Measurements from ENCODE around the gene FARS2. TPM values are rescaled to one million over a fixed set of nuclear protein-coding genes. Genes with fewer than 3 reads are reported as not detected.

Gene FARS2
- total RNA-seq = 10 to 100 TPM in 3 of 4 donors, 1 to 10 TPM in 1; 2.6 to 21.9 (median 15.0) TPM

- peak within 1 kb of the TSS; percentile 94 to 98 (median 98) for H3K27ac ChIP-seq
- in situ Hi-C loops (cut with MboI; ENCODE audit: low pct_ligation_motif_present in 1 of 4, low pct_unique_long_range_greater_than_20kb in 1 of 4, low sequenced_read_pairs in 3 of 4) (no loop called here), intact Hi-C loops (cut with DNase I; ENCODE audit: low total_unique reads) (loop anchor here (10.0 kb wide), 1 partner anchor 56 kb away; no protein-coding TSS in a partner anchor)
- TF ChIP-seq, protein P1, sequence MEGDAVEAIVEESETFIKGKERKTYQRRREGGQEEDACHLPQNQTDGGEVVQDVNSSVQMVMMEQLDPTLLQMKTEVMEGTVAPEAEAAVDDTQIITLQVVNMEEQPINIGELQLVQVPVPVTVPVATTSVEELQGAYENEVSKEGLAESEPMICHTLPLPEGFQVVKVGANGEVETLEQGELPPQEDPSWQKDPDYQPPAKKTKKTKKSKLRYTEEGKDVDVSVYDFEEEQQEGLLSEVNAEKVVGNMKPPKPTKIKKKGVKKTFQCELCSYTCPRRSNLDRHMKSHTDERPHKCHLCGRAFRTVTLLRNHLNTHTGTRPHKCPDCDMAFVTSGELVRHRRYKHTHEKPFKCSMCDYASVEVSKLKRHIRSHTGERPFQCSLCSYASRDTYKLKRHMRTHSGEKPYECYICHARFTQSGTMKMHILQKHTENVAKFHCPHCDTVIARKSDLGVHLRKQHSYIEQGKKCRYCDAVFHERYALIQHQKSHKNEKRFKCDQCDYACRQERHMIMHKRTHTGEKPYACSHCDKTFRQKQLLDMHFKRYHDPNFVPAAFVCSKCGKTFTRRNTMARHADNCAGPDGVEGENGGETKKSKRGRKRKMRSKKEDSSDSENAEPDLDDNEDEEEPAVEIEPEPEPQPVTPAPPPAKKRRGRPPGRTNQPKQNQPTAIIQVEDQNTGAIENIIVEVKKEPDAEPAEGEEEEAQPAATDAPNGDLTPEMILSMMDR (IDR thresholded peaks at IDR 0.05) = peak in 4 of 5 experiments; percentile 36 to 81 (median 62)
- TF ChIP-seq EP300 (IDR thresholded peaks at IDR 0.05; ENCODE audit: low read depth) (no peak), POLR2AphosphoS5 (IDR thresholded peaks at IDR 0.05) (peak; percentile 4 to 48 (median 23)), POLR2A (IDR thresholded peaks at IDR 0.05) (no peak)
- H3K27me3 ChIP-seq = no peaks in the 10 kb centered on the region
- peaks cover 0 to 24% (median 14%) of the 10 kb centered on the region in 4 donors for H3K4me1 ChIP-seq
- WGBS, 2 donors (ENCODE audit: low coverage in 1 of 2) = 0% methylated on average over 59 of the region's 85 CpGs; no CpG with 5 or more reads in 1 of the 2 donors
- H3K36me3 ChIP-seq = no peaks in the 10 kb centered on the region
- DNase-seq = peak; percentile 91
- H3K9me3 ChIP-seq = no peaks in the 10 kb centered on the region
- H3K4me3 ChIP-seq = peak within 1 kb of the TSS; percentile 78 to 99 (median 86)
Observed at GRCh38 chr6:5260661-5261544, at the start of gene FARS2, which contains the start of gene LYRM4. TSS of gene FARS2 (plus strand) at chr6:5261513. TSS of gene LYRM4 (minus strand) at chr6:5260950. CDS start at chr6:5260733, 217 bp downstream.

DNA sequence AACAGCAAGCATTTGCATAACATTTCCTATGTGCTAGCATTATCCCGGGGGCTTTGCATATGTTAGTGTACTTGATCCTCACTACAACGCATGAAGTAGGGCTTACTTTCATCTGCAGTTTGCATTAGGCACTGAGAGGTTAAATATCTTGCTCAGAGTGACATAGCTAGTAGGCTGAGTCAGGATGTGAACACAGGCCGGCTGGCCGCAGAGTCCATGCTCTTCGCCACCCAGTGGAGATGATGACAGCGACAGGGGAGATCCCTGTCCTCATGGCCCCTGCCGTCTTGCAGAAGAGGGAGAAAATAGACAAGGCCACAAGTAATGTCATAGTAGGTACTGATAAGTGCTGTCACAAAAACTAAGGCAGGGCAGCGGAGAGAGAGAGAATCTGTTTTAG, 47.5 kb upstream of the FARS2 start:
- 81 to 100% methylated on average over 1 to 8 of the region's 8 CpGs for WGBS, 2 donors (ENCODE audit: low coverage in 1 of 2)

GRCh38 chr6:5214570-5215052, 46.7 kb upstream of the FARS2 start:
- H3K4me1 ChIP-seq = peaks cover 0 to 12% (median 0%) of the 10 kb centered on the region in 4 donors
- H3K9me3 ChIP-seq = no peaks in the 10 kb centered on the region
- TF ChIP-seq, protein P1 (IDR thresholded peaks at IDR 0.05) = peak; percentile 40 to 58 (median 45)
- no peak for TF ChIP-seq EP300 (IDR thresholded peaks at IDR 0.05; ENCODE audit: low read depth)
- H3K4me3 ChIP-seq = no peak overlapping the region
- in situ Hi-C loops (cut with MboI; ENCODE audit: low pct_ligation_motif_present in 1 of 4, low pct_unique_long_range_greater_than_20kb in 1 of 4, low sequenced_read_pairs in 3 of 4) (no loop called here), intact Hi-C loops (cut with DNase I; ENCODE audit: low total_unique reads) (no loop called here)
- H3K27ac ChIP-seq = no peak overlapping the region
- WGBS, 2 donors (ENCODE audit: low coverage in 1 of 2) = 56 to 78% methylated on average over 5 to 10 of the region's 10 CpGs
- H3K27me3 ChIP-seq = no peaks in the 10 kb centered on the region
- DNase-seq = peak; percentile 18
- no peaks in the 10 kb centered on the region for H3K36me3 ChIP-seq

More for the DNA sequence above, 47.5 kb upstream of the FARS2 start:
- no peaks in the 10 kb centered on the region for H3K9me3 ChIP-seq
- in situ Hi-C loops (cut with MboI; ENCODE audit: low pct_ligation_motif_present in 1 of 4, low pct_unique_long_range_greater_than_20kb in 1 of 4, low sequenced_read_pairs in 3 of 4) = no loop called here
- H3K4me3 ChIP-seq = no peak overlapping the region
- intact Hi-C loops (cut with DNase I; ENCODE audit: low total_unique reads) = no loop called here
- no peaks in the 10 kb centered on the region for H3K27me3 ChIP-seq
- H3K27ac ChIP-seq = no peak overlapping the region
- H3K36me3 ChIP-seq = no peaks in the 10 kb centered on the region
- TF ChIP-seq, protein P1 (IDR thresholded peaks at IDR 0.05) = no peak
- no peak for TF ChIP-seq POLR2A (IDR thresholded peaks at IDR 0.05)
- no peak for TF ChIP-seq POLR2AphosphoS5 (IDR thresholded peaks at IDR 0.05)
- TF ChIP-seq EP300 (IDR thresholded peaks at IDR 0.05; ENCODE audit: low read depth) = no peak
- H3K4me1 ChIP-seq = peaks cover 0 to 12% (median 0%) of the 10 kb centered on the region in 4 donors
- no peak for DNase-seq

DNA sequence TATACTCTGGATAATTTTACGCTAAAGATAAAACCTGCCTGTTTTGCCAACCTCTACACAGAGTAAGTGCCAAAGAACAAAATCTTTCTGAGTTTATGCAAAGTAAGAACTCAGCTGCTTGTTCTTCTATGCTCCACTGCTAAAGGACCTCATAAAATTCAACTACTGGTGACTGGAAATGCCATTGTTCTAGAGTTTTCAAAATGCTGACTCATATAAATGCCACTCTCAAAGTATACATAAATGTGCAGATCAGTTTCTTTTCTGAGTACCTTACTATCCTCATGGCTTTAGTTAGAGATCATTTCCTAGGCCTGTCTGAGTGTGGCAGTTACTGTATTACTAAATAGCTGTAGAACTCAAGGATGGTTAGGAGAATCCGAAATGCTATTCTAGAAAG, 46.2 kb upstream of the FARS2 start:
- no peaks in the 10 kb centered on the region for H3K27me3 ChIP-seq
- WGBS, 2 donors (ENCODE audit: low coverage in 1 of 2) = 78 to 79% methylated on average over 2 of the region's 2 CpGs
- peaks cover 0 to 12% (median 0%) of the 10 kb centered on the region in 4 donors for H3K4me1 ChIP-seq
- H3K9me3 ChIP-seq = no peaks in the 10 kb centered on the region
- no peaks in the 10 kb centered on the region for H3K36me3 ChIP-seq
- intact Hi-C loops (cut with DNase I; ENCODE audit: low total_unique reads) = no loop called here
- TF ChIP-seq, protein P1 (IDR thresholded peaks at IDR 0.05) = no peak
- TF ChIP-seq POLR2AphosphoS5 (IDR thresholded peaks at IDR 0.05) (no peak), EP300 (IDR thresholded peaks at IDR 0.05; ENCODE audit: low read depth) (no peak), POLR2A (IDR thresholded peaks at IDR 0.05) (no peak)
- no peak for DNase-seq
- in situ Hi-C loops (cut with MboI; ENCODE audit: low pct_ligation_motif_present in 1 of 4, low pct_unique_long_range_greater_than_20kb in 1 of 4, low sequenced_read_pairs in 3 of 4) = no loop called here
- H3K4me3 ChIP-seq = no peak overlapping the region
- no peak overlapping the region for H3K27ac ChIP-seq

Measured in transverse colon (tissue), 4 donors.